ENCODE results near the gene NAA16.
"Not testable (repeated sequence)": the region's sequence is repeated elsewhere in the genome, so short reads cannot be mapped to it uniquely, and the experiment has no call there.

NAA16 gene

GRCh38 chr13:41411522-41411921 is 100.5 kb downstream of the NAA16 start:
- DNase-seq: peak; percentile 21

GRCh38 chr13:41413872-41414271 is 102.8 kb downstream of the NAA16 start:
- DNase-seq: no peak

- no peak for DNase-seq
Observed at GRCh38 chr13:41416276-41416675, 105.2 kb downstream of the NAA16 start.

- no peak for DNase-seq
Observed at GRCh38 chr13:41418027-41418426, 107.0 kb downstream of the NAA16 start.

GRCh38 chr13:41418731-41419130 is 107.7 kb downstream of the NAA16 start:
- DNase-seq: no peak

GRCh38 chr13:41419206-41419605 is 108.1 kb downstream of the NAA16 start:
- DNase-seq: no peak

GRCh38 chr13:41420146-41420545 is 109.1 kb downstream of the NAA16 start:
- no peak for DNase-seq

- DNase-seq: not testable (repeated sequence)
Observed at GRCh38 chr13:41421330-41421729, 110.3 kb downstream of the NAA16 start.

- not testable (repeated sequence) for DNase-seq
Observed at GRCh38 chr13:41421983-41422382, 110.9 kb downstream of the NAA16 start.

- not testable (repeated sequence) for DNase-seq
Observed at GRCh38 chr13:41423259-41423658, 112.2 kb downstream of the NAA16 start.

- DNase-seq: not testable (repeated sequence)
Observed at GRCh38 chr13:41424675-41425074, 113.6 kb downstream of the NAA16 start.

GRCh38 chr13:41426047-41426446 is 115.0 kb downstream of the NAA16 start:
- DNase-seq: peak; percentile 24

Measured in NCI-H69 (cell line).